Sigmoid colon (tissue), 4 donors: ENCODE results near the gene HOXA11.
A peak's percentile ranks its signal among the peaks of the same experiment; 100 is the strongest.

Experiments used
- EP300 ChIP-seq, 4 donors: sonication (generic); formaldehyde crosslinking; IDR thresholded peaks; one replicate each; pipeline ENCODE4 v1.6.1; 2017; ENCODE audit warnings: antibody characterized with exemption in 4 of 4
- POLR2A ChIP-seq, 2 donors: fragments of 450-650 bp; IDR thresholded peaks; one replicate each; pipeline ENCODE4 v1.6.1; 2016; ENCODE audit warnings: antibody characterized with exemption in 2 of 2, mild to moderate bottlenecking in 2 of 2, moderate library complexity in 2 of 2
- POLR2AphosphoS5 ChIP-seq, 4 donors: sonication (generic); formaldehyde crosslinking; IDR thresholded peaks; one replicate each; pipeline ENCODE4 v1.6.1; 2017; ENCODE audit warnings: antibody characterized with exemption in 4 of 4
- TF ChIP-seq, protein P1 (sequence below), 4 experiments: fragments of 450-650 bp in 3 of 4; fragments of 200-600 bp in 1 of 4; IDR thresholded peaks; one replicate each; pipeline ENCODE4 v1.5.1; 2016 to 2019; ENCODE audit warnings: antibody characterized with exemption in 4 of 4, mild to moderate bottlenecking in 3 of 4, moderate library complexity in 2 of 4

GRCh38 chr7:27178366-27178765, 6.7 kb downstream of the HOXA11 start:
- TF ChIP-seq, protein P1, sequence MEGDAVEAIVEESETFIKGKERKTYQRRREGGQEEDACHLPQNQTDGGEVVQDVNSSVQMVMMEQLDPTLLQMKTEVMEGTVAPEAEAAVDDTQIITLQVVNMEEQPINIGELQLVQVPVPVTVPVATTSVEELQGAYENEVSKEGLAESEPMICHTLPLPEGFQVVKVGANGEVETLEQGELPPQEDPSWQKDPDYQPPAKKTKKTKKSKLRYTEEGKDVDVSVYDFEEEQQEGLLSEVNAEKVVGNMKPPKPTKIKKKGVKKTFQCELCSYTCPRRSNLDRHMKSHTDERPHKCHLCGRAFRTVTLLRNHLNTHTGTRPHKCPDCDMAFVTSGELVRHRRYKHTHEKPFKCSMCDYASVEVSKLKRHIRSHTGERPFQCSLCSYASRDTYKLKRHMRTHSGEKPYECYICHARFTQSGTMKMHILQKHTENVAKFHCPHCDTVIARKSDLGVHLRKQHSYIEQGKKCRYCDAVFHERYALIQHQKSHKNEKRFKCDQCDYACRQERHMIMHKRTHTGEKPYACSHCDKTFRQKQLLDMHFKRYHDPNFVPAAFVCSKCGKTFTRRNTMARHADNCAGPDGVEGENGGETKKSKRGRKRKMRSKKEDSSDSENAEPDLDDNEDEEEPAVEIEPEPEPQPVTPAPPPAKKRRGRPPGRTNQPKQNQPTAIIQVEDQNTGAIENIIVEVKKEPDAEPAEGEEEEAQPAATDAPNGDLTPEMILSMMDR (IDR thresholded peaks at IDR 0.05): no peak
- TF ChIP-seq POLR2AphosphoS5 (IDR thresholded peaks at IDR 0.05) (peak; percentile 22 to 69 (median 34)), EP300 (IDR thresholded peaks at IDR 0.05) (no peak), POLR2A (IDR thresholded peaks at IDR 0.05) (peak in 1 of 2 donors; percentile 61)
